Peyer's patch (tissue), 4 donors: ENCODE measurements around the gene SESN3. TPM values are rescaled to one million over a fixed set of nuclear protein-coding genes. Genes with fewer than 3 reads are reported as not detected.

Source experiments
- DNase-seq, 3 donors: peaks; one replicate each; pipeline ENCODE4 v3.0.0-alpha.2; 2017 to 2019
- H3K27ac ChIP-seq, 4 donors: fragments of 200-600 bp; sonication (generic); one replicate each; pipeline ENCODE4 v1.5.1; 2016 to 2019
- H3K27me3 ChIP-seq, 2 donors: fragments of 200-600 bp; sonication (generic); one replicate each; pipeline ENCODE4 v1.5.1; 2019
- H3K36me3 ChIP-seq, 3 donors: fragments of 200-600 bp; sonication (generic); one replicate each; pipeline ENCODE4 v1.5.1; 2016 to 2019
- H3K4me1 ChIP-seq, 4 donors: fragments of 200-600 bp; sonication (generic); one replicate each; pipeline ENCODE4 v1.5.1; 2016 to 2019
- H3K4me3 ChIP-seq, 4 donors: fragments of 200-600 bp; sonication (generic); 1 replicate in 3 of 4; 2 replicates in 1 of 4; pipeline ENCODE4 v1.5.1; 2016 to 2019; ENCODE audit warnings: mild to moderate bottlenecking in 1 of 4
- H3K9me3 ChIP-seq, 4 donors: fragments of 200-600 bp; sonication (generic); one replicate each; pipeline ENCODE4 v1.5.1; 2016 to 2019; ENCODE audit warnings: mild to moderate bottlenecking in 1 of 4
- CTCF ChIP-seq, 6 experiments: fragments of 450-650 bp in 4 of 6; fragments of 200-600 bp in 2 of 6; sonication (generic) in 1 of 6; IDR thresholded peaks; one replicate each; pipeline ENCODE4 v1.5.1; 2017 to 2019; ENCODE audit warnings: antibody characterized with exemption in 6 of 6, mild to moderate bottlenecking in 3 of 6, moderate library complexity in 1 of 6
- POLR2A ChIP-seq, 2 donors: fragments of 450-650 bp; IDR thresholded peaks; one replicate each; pipeline ENCODE4 v1.5.1; 2017; ENCODE audit warnings: antibody characterized with exemption in 2 of 2, mild to moderate bottlenecking in 2 of 2, moderate library complexity in 2 of 2
- total RNA-seq, 4 donors: library from RNA; depleted of rRNA; stranded (reverse); fragments of >200 nt; gene quantifications; one replicate each; pipeline ENCODE4 v1.1.0, GENCODE V29; 2016

The SESN3 gene
- total RNA-seq, 4 donors from 2014 or later, result 23.1 to 52.8 (median 28.4) TPM

DNA sequence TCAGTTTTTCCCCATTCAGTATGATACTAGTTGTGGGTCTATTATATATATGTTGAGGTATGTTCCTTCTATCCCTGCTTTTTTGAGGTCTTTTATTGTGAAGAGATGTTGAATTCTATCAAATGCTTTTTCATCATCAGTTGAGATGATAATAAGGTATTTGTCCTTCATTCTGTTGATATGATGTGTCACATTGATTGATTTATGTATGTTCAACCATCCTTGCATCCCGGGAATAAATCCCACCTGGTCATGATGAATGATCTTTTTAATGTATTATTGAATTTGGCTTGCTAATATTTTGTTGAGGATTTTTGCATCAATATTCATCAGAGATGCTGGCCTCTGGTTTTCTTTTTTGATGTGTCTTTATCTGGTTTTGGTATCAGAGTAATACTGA lies 115.4 kb downstream of the SESN3 start:
- TF ChIP-seq POLR2A (IDR thresholded peaks at IDR 0.05) (no peak), CTCF (IDR thresholded peaks at IDR 0.05) (no peak)
- H3K4me3 ChIP-seq, result no peak overlapping the region

More for the DNA sequence above, 115.4 kb downstream of the SESN3 start:
- Histone ChIP-seq H3K27me3 (no peaks in the 10 kb centered on the region), H3K27ac (no peak overlapping the region), H3K4me1 (no peaks in the 10 kb centered on the region), H3K36me3 (no peaks in the 10 kb centered on the region), H3K9me3 (no peaks in the 10 kb centered on the region)
- DNase-seq, result no peak

Other genes starting within 250 kb of the SESN3 start
- gene KDM4E, start 205.9 kb downstream of the SESN3 start, total RNA-seq, result not detected
- gene KDM4F, start 181.8 kb downstream of the SESN3 start, total RNA-seq, result not detected
- 10 to 100 TPM; 19.0 to 41.0 (median 27.4) TPM for gene SRSF8, start 164.3 kb downstream of the SESN3 start, total RNA-seq
- gene ENDOD1, start 141.4 kb downstream of the SESN3 start, total RNA-seq, result 10 to 100 TPM; 11.6 to 41.0 (median 39.2) TPM